ENCODE data around the gene IMPA2. TPM values are rescaled to one million over a fixed set of nuclear protein-coding genes. Genes with fewer than 3 reads are reported as not detected.

The IMPA2 gene
- total and polyA plus RNA-seq, 2 of the 13 experiments (the other 11 are each of a cell fraction or from before 2014, with no cell fraction given) = 37.8 to 71.8 TPM

DNA sequence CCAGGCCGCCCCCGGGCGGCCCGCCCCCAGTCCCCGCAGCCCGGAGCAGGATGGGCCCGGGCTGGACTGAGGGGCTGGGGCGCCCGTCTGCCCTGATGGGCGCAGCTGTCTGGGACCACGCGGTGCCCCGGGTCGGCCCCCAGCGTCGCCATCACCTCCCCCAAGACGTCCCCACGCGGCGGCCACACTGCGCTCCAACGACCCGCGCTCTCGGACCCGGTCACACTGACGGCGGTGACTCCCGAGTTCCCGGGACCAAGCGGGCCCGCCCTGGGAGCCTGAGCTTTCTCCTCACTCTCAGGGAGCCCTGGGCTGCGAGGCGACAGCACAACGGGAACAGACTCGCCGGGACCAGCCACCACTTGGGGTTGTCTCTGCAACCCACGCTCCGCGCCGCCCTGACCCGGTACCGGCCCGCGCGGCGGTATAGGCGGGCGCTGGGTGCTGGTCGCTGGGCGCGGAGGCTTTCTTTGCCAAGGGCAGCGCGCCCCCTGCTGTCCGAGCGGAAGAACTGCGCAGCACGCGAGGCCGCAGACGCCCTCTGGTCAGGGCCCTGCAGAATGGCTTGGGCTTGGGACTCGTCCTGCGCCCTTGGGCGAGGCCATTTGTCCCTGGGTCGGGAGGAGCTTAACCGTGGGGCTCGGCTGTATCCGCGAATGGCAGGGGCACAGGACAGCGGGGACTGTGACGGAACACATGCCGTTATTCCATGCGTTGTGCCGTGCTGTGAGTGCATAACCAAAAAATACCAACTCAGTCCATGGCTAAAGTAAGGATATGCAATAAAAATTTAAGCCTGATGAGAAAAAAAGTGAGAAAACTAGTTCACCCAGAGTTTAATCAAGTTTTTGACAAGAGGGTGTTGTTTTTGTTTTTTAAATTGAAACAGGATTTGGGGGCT, 57.6 kb downstream of the IMPA2 start (continued):
- TF ChIP-seq ZNF724P (CRISPR knock-in tag; IDR thresholded peaks at IDR 0.05; ENCODE audit: borderline replicate concordance) (0 out of 2 replicates have a peak, but pooled peaks have one; percentile 27), SETDB1 (CRISPR knock-in tag; IDR thresholded peaks at IDR 0.05; ENCODE audit: borderline replicate concordance) (no peak), ZNF382 (CRISPR knock-in tag; IDR thresholded peaks at IDR 0.05; ENCODE audit: borderline replicate concordance) (no peak), ZNF572 (CRISPR knock-in tag; IDR thresholded peaks at IDR 0.05) (peak; percentile 94), WIZ (CRISPR knock-in tag; IDR thresholded peaks at IDR 0.05) (peak; percentile 32; the same call in 1 of the 2 replicates), RBM22 (optimal IDR thresholded peaks at IDR 0.05; ENCODE audit: low read length) (no peak), ELF3 (CRISPR knock-in tag; IDR thresholded peaks at IDR 0.05) (peak; percentile 62; the same call in 1 of the 2 replicates), ELF1 (CRISPR knock-in tag; IDR thresholded peaks at IDR 0.05) (peak; percentile 46; the same call in 1 of the 2 replicates), ZNF749 (CRISPR knock-in tag; IDR thresholded peaks at IDR 0.05; ENCODE audit: borderline replicate concordance) (peak; percentile 15; the same call in 1 of the 2 replicates), TAF15 (IDR thresholded peaks at IDR 0.05; ENCODE audit: low read depth, low read length, poor library complexity, severe bottlenecking) (no peak), ZNF383 (CRISPR knock-in tag; IDR thresholded peaks at IDR 0.05; ENCODE audit: borderline replicate concordance) (peak; percentile 87; the same call in 1 of the 2 replicates), ZNF331 (CRISPR knock-in tag; IDR thresholded peaks at IDR 0.05) (peak; percentile 84; the same call in 1 of the 2 replicates), ZNF282 (IDR thresholded peaks at IDR 0.05; ENCODE audit: partially characterized antibody) (no peak), ZZZ3 (CRISPR knock-in tag; IDR thresholded peaks at IDR 0.05; ENCODE audit: borderline replicate concordance) (0 out of 2 replicates have a peak, but pooled peaks have one; percentile 32)
- TF ChIP-seq, protein P1, sequence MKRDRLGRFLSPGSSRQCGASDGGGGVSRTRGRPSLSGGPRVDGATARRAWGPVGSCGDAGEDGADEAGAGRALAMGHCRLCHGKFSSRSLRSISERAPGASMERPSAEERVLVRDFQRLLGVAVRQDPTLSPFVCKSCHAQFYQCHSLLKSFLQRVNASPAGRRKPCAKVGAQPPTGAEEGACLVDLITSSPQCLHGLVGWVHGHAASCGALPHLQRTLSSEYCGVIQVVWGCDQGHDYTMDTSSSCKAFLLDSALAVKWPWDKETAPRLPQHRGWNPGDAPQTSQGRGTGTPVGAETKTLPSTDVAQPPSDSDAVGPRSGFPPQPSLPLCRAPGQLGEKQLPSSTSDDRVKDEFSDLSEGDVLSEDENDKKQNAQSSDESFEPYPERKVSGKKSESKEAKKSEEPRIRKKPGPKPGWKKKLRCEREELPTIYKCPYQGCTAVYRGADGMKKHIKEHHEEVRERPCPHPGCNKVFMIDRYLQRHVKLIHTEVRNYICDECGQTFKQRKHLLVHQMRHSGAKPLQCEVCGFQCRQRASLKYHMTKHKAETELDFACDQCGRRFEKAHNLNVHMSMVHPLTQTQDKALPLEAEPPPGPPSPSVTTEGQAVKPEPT (CRISPR knock-in tag; IDR thresholded peaks at IDR 0.05; ENCODE audit: low read depth) = peak; percentile 76; the same call in 1 of the 2 replicates
- TF ChIP-seq, protein P2, sequence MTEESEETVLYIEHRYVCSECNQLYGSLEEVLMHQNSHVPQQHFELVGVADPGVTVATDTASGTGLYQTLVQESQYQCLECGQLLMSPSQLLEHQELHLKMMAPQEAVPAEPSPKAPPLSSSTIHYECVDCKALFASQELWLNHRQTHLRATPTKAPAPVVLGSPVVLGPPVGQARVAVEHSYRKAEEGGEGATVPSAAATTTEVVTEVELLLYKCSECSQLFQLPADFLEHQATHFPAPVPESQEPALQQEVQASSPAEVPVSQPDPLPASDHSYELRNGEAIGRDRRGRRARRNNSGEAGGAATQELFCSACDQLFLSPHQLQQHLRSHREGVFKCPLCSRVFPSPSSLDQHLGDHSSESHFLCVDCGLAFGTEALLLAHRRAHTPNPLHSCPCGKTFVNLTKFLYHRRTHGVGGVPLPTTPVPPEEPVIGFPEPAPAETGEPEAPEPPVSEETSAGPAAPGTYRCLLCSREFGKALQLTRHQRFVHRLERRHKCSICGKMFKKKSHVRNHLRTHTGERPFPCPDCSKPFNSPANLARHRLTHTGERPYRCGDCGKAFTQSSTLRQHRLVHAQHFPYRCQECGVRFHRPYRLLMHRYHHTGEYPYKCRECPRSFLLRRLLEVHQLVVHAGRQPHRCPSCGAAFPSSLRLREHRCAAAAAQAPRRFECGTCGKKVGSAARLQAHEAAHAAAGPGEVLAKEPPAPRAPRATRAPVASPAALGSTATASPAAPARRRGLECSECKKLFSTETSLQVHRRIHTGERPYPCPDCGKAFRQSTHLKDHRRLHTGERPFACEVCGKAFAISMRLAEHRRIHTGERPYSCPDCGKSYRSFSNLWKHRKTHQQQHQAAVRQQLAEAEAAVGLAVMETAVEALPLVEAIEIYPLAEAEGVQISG (CRISPR knock-in tag; IDR thresholded peaks at IDR 0.05) = peak; percentile 58; the same call in 1 of the 2 replicates
- TF ChIP-seq, protein P3, sequence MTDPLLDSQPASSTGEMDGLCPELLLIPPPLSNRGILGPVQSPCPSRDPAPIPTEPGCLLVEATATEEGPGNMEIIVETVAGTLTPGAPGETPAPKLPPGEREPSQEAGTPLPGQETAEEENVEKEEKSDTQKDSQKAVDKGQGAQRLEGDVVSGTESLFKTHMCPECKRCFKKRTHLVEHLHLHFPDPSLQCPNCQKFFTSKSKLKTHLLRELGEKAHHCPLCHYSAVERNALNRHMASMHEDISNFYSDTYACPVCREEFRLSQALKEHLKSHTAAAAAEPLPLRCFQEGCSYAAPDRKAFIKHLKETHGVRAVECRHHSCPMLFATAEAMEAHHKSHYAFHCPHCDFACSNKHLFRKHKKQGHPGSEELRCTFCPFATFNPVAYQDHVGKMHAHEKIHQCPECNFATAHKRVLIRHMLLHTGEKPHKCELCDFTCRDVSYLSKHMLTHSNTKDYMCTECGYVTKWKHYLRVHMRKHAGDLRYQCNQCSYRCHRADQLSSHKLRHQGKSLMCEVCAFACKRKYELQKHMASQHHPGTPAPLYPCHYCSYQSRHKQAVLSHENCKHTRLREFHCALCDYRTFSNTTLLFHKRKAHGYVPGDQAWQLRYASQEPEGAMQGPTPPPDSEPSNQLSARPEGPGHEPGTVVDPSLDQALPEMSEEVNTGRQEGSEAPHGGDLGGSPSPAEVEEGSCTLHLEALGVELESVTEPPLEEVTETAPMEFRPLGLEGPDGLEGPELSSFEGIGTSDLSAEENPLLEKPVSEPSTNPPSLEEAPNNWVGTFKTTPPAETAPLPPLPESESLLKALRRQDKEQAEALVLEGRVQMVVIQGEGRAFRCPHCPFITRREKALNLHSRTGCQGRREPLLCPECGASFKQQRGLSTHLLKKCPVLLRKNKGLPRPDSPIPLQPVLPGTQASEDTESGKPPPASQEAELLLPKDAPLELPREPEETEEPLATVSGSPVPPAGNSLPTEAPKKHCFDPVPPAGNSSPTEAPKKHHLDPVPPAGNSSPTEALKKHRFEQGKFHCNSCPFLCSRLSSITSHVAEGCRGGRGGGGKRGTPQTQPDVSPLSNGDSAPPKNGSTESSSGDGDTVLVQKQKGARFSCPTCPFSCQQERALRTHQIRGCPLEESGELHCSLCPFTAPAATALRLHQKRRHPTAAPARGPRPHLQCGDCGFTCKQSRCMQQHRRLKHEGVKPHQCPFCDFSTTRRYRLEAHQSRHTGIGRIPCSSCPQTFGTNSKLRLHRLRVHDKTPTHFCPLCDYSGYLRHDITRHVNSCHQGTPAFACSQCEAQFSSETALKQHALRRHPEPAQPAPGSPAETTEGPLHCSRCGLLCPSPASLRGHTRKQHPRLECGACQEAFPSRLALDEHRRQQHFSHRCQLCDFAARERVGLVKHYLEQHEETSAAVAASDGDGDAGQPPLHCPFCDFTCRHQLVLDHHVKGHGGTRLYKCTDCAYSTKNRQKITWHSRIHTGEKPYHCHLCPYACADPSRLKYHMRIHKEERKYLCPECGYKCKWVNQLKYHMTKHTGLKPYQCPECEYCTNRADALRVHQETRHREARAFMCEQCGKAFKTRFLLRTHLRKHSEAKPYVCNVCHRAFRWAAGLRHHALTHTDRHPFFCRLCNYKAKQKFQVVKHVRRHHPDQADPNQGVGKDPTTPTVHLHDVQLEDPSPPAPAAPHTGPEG (CRISPR knock-in tag; IDR thresholded peaks at IDR 0.05) = 0 out of 2 replicates have a peak, but pooled peaks have one; percentile 41

All from HepG2 (cell line).